Astrocyte (in vitro differentiated cells and primary cell): ENCODE measurements around the gene MYL10. TPM values are rescaled to one million over a fixed set of nuclear protein-coding genes. Genes with fewer than 3 reads are reported as not detected.
A peak's percentile ranks its signal among the peaks of the same experiment; 100 is the strongest.

ENCODE experiments used
- DNase-seq: peaks from one replicate; pipeline ENCODE4 v3.0.0-alpha.2; 2010; ENCODE audit warnings: low read depth
- FAIRE-seq: peaks from 2 replicates; lab custom pipeline; 2011; peaks lifted over from hg19 to GRCh38; lab: Jason Lieb, UNC
- H2AFZ ChIP-seq: 2 replicates; pipeline ENCODE4 v1.6.0; 2012; ENCODE audit warnings: low read depth, low read length, inconsistent platforms
- H3K27ac ChIP-seq: 2 replicates; pipeline ENCODE4 v1.5.1; 2011; ENCODE audit warnings: low read depth, low read length, inconsistent platforms
- H3K27me3 ChIP-seq: 2 replicates; pipeline ENCODE4 v1.6.0; 2011; ENCODE audit warnings: low read length, inconsistent platforms; ENCODE audit not compliant: insufficient read depth
- H3K36me3 ChIP-seq: 2 replicates; pipeline ENCODE4 v1.5.1; 2011; ENCODE audit warnings: low read length, inconsistent platforms; ENCODE audit not compliant: insufficient read depth
- H3K4me1 ChIP-seq: 2 replicates; pipeline ENCODE4 v1.5.1; 2011; ENCODE audit warnings: low read length, inconsistent platforms; ENCODE audit not compliant: insufficient read depth
- H3K4me2 ChIP-seq: 2 replicates; pipeline ENCODE4 v1.6.0; 2012; ENCODE audit warnings: low read length, inconsistent platforms
- H3K4me3 ChIP-seq: 2 replicates; pipeline ENCODE4 v1.5.1; 2011; ENCODE audit warnings: low read depth, mild to moderate bottlenecking, low read length, inconsistent platforms; ENCODE audit not compliant: insufficient read depth
- H3K79me2 ChIP-seq: 2 replicates; pipeline ENCODE4 v1.6.0; 2012; ENCODE audit warnings: mild to moderate bottlenecking, low read length, inconsistent platforms; ENCODE audit not compliant: insufficient read depth
- H3K9ac ChIP-seq: 2 replicates; pipeline ENCODE4 v1.6.0; 2012; ENCODE audit warnings: mild to moderate bottlenecking, low read length, inconsistent platforms
- H3K9me3 ChIP-seq: 2 replicates; pipeline ENCODE4 v1.5.1; 2012; ENCODE audit warnings: low read depth, mild to moderate bottlenecking, low read length, inconsistent platforms; ENCODE audit not compliant: insufficient read depth
- H4K20me1 ChIP-seq: 2 replicates; pipeline ENCODE4 v1.6.0; 2012; ENCODE audit warnings: low read length, inconsistent platforms; ENCODE audit not compliant: insufficient read depth
- H3K27ac Mint-ChIP-seq: one replicate; pipeline ENCODE4 v1.8.0; 2021; ENCODE audit warnings: mild to moderate bottlenecking, mixed read lengths; ENCODE audit not compliant: unreplicated experiment
- H3K27me3 Mint-ChIP-seq: one replicate; pipeline ENCODE4 v1.8.0; 2021; ENCODE audit warnings: low read depth, mixed read lengths; ENCODE audit not compliant: unreplicated experiment
- H3K36me3 Mint-ChIP-seq: one replicate; pipeline ENCODE4 v1.8.0; 2021; ENCODE audit warnings: low read depth, mixed read lengths; ENCODE audit not compliant: unreplicated experiment
- H3K4me1 Mint-ChIP-seq: one replicate; pipeline ENCODE4 v1.8.0; 2021; ENCODE audit warnings: low read depth, mixed read lengths; ENCODE audit not compliant: unreplicated experiment
- H3K4me3 Mint-ChIP-seq: one replicate; pipeline ENCODE4 v1.8.0; 2021; ENCODE audit warnings: mild to moderate bottlenecking, moderate library complexity, mixed read lengths; ENCODE audit not compliant: unreplicated experiment
- H3K9me3 Mint-ChIP-seq: one replicate; pipeline ENCODE4 v1.8.0; 2021; ENCODE audit warnings: mild to moderate bottlenecking, mixed read lengths; ENCODE audit not compliant: unreplicated experiment
- CTCF ChIP-seq: IDR thresholded peaks from 2 replicates; pipeline ENCODE4 v1.5.1; 2011; ENCODE audit warnings: low read depth, mild to moderate bottlenecking, inconsistent platforms, low read length, moderate library complexity; ENCODE audit not compliant: insufficient read depth
- EZH2 ChIP-seq: IDR thresholded peaks from 2 replicates; pipeline ENCODE4 v1.6.1; 2012; ENCODE audit warnings: mild to moderate bottlenecking, low read length, inconsistent platforms; ENCODE audit not compliant: insufficient read depth
- total RNA-seq: library from RNA; stranded (reverse); gene quantifications from 2 replicates; pipeline ENCODE4 v1.2.1, GENCODE V29; 2021

MYL10 gene
- total RNA-seq, 1 donor from 2014 or later: 0.73 TPM

DNA sequence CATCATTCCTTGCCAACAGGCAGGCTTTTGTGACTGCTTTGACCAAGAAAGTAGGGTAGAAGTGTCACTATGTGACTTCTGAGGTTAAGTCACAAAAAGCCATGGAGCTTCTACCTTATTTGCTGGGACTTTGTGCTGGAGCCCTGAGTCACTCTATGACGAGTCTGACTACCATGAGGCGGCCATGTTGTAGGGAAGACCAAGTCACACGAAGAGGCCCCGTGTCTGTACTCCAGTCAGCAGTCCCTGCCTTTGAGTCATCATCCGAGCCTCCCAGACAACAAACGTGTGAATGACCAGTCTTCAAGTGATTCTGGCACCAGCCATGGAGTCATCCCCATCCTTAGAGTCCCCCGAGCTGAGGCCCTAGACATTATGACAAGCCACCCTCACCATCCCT, 3.5 kb upstream of the MYL10 start:
- peaks cover 10% of the 10 kb centered on the region for H3K9me3 Mint-ChIP-seq
- H3K4me2 ChIP-seq: no peak overlapping the region
- H3K36me3 Mint-ChIP-seq: no peaks in the 10 kb centered on the region
- H3K27me3 Mint-ChIP-seq: no peaks in the 10 kb centered on the region
- peaks cover 13% of the 10 kb centered on the region for H3K4me1 ChIP-seq
- no peaks in the 10 kb centered on the region for H3K27me3 ChIP-seq
- no peak overlapping the region for H3K4me3 Mint-ChIP-seq
- FAIRE-seq (no peak), DNase-seq (no peak)
- peaks cover 15% of the 10 kb centered on the region for H3K4me1 Mint-ChIP-seq
- H3K27ac ChIP-seq: no peak overlapping the region
- no peak overlapping the region for H3K9ac ChIP-seq
- H3K4me3 ChIP-seq: no peak overlapping the region
- H3K36me3 ChIP-seq: no peaks in the 10 kb centered on the region
- H3K9me3 ChIP-seq: no peaks in the 10 kb centered on the region
- H4K20me1 ChIP-seq: no peaks in the 10 kb centered on the region
- no peak overlapping the region for H2AFZ ChIP-seq
- H3K27ac Mint-ChIP-seq: no peak overlapping the region
- no peaks in the 10 kb centered on the region for H3K79me2 ChIP-seq
- TF ChIP-seq EZH2 (no peak), CTCF (no peak)

- Histone ChIP-seq H3K9me3 (no peaks in the 10 kb centered on the region), H3K9ac (no peak overlapping the region), H3K36me3 (no peaks in the 10 kb centered on the region), H3K4me3 (no peak overlapping the region), H3K4me1 (peaks cover 13% of the 10 kb centered on the region), H3K27ac (peak overlapping the region; percentile 6), H3K27me3 (no peaks in the 10 kb centered on the region), H3K4me2 (peak overlapping the region; percentile 60), H2AFZ (no peak overlapping the region), H4K20me1 (no peaks in the 10 kb centered on the region), H3K79me2 (no peaks in the 10 kb centered on the region)
- TF ChIP-seq EZH2 (no peak), CTCF (no peak)
- DNase-seq (peak; percentile 16), FAIRE-seq (no peak)
- peaks cover 2% of the 10 kb centered on the region for H3K36me3 Mint-ChIP-seq
- no peak overlapping the region for H3K4me3 Mint-ChIP-seq
- H3K27me3 Mint-ChIP-seq: peaks cover 3% of the 10 kb centered on the region
- peaks cover 11% of the 10 kb centered on the region for H3K4me1 Mint-ChIP-seq
- H3K9me3 Mint-ChIP-seq: peaks cover 10% of the 10 kb centered on the region
- no peak overlapping the region for H3K27ac Mint-ChIP-seq
Observed at GRCh38 chr7:101631224-101631714, 2.2 kb upstream of the MYL10 start.

DNA sequence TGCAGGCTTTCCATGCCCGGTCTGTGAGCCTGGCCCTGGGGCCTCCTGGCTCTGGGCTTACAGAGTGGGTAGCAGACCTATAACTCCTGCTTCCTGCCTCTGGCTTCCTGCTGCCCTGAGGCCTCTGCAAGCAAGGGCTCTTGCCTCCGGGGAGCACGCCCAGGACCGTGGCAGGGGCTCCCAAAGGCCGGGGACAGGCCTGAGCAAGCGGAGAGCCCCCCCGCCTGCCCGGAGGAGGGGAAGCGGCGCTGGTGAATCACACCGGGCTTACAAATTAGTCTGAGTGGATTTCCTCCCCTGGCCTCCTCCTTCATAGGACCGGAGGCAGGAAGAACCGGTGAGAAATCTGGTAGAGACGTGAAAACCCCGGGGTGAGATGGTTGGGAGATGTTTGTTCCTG, 1.5 kb upstream of the MYL10 start:
- H3K36me3 Mint-ChIP-seq: peaks cover 2% of the 10 kb centered on the region
- peaks cover 3% of the 10 kb centered on the region for H3K27me3 Mint-ChIP-seq
- Histone ChIP-seq H3K4me2 (peak overlapping the region; percentile 60), H3K27ac (no peak overlapping the region), H3K4me3 (no peak overlapping the region), H3K9ac (no peak overlapping the region), H3K9me3 (no peaks in the 10 kb centered on the region), H3K79me2 (no peaks in the 10 kb centered on the region), H3K27me3 (no peaks in the 10 kb centered on the region), H2AFZ (peak overlapping the region; percentile 19), H3K4me1 (peaks cover 13% of the 10 kb centered on the region), H4K20me1 (no peaks in the 10 kb centered on the region), H3K36me3 (no peaks in the 10 kb centered on the region)
- FAIRE-seq: no peak
- TF ChIP-seq CTCF (no peak), EZH2 (no peak)
- H3K4me1 Mint-ChIP-seq: peaks cover 13% of the 10 kb centered on the region
- DNase-seq: peak; percentile 47
- H3K4me3 Mint-ChIP-seq: no peak overlapping the region
- no peak overlapping the region for H3K27ac Mint-ChIP-seq
- peaks cover 10% of the 10 kb centered on the region for H3K9me3 Mint-ChIP-seq
